HepG2 (cell line): ENCODE data around the gene ATG4A. TPM values are rescaled to one million over a fixed set of nuclear protein-coding genes. Genes with fewer than 3 reads are reported as not detected.

Experiments
- ATAC-seq: fragments of 200-7000 bp; cut with Tn5 transposase; 3 replicates; pipeline ENCODE4 v1.9.1; 2020; ENCODE audit warnings: mild to moderate bottlenecking, moderate library complexity
- BruUV-seq: library from RNA; stranded (reverse); fragments of 400-500 nt; replicated peaks from 2 replicates; lab custom pipeline; 2021; lab: Mats Ljungman, UMichigan
- CTCF ChIA-PET: fragments of 300-600 bp; formaldehyde crosslinking; extraction: SDS; loops from one replicate; lab custom pipeline; 2021; ENCODE audit warnings: low total read pairs, inconsistent platforms, low intra/inter-chr PET ratio; lab: Yijun Ruan, JAX
- POLR2A ChIA-PET: fragments of 350-600 bp; sonication (Branson Sonifier 250); formaldehyde crosslinking; loops from one replicate; lab custom pipeline; 2020; ENCODE audit warnings: antibody characterized with exemption, inconsistent platforms; lab: Yijun Ruan, JAX
- DNase-seq: peaks from one replicate; pipeline ENCODE4 v3.0.0-alpha.2; 2015; ENCODE audit warnings: low spot score
- FAIRE-seq: peaks from 3 replicates; lab custom pipeline; 2011; peaks lifted over from hg19 to GRCh38; lab: Jason Lieb, UNC
- H2AFZ ChIP-seq: one replicate; pipeline ENCODE4 v1.6.1; 2011; ENCODE audit warnings: low read length, inconsistent platforms
- H3K27ac ChIP-seq: fragments of 300-600 bp; 3 replicates; pipeline ENCODE4 v1.8.0; 2011; ENCODE audit warnings: mixed run types, mild to moderate bottlenecking, mixed read lengths, low read length, inconsistent platforms; ENCODE audit not compliant: insufficient read depth; ENCODE audit errors: extremely low read length
- H3K27me3 ChIP-seq, 2 experiments: fragments of 200-600 bp in 1 of 2; 2 replicates in 1 of 2; 3 replicates in 1 of 2; pipeline versions ENCODE4 v1.6.0 to v1.8.0; 2011; ENCODE audit warnings: low read length in 2 of 2, mild to moderate bottlenecking in 2 of 2, moderate library complexity in 2 of 2, inconsistent platforms in 1 of 2; ENCODE audit not compliant: insufficient read depth in 2 of 2, control insufficient read depth in 1 of 2
- H3K36me3 ChIP-seq, 2 experiments: fragments of 200-600 bp in 1 of 2; replicated peaks in 1 of 2; 2 replicates in 1 of 2; 3 replicates in 1 of 2; pipeline versions ENCODE4 v1.5.1 to v1.8.0; 2011; ENCODE audit warnings: low read length in 2 of 2, inconsistent platforms in 1 of 2; ENCODE audit not compliant: insufficient read depth in 2 of 2, control insufficient read depth in 1 of 2
- H3K4me1 ChIP-seq: 2 replicates; pipeline ENCODE4 v1.5.1; 2012; ENCODE audit warnings: low read length, inconsistent platforms; ENCODE audit not compliant: insufficient read depth
- H3K4me2 ChIP-seq: 2 replicates; pipeline ENCODE4 v1.6.0; 2011; ENCODE audit warnings: low read depth, low read length, inconsistent platforms
- H3K4me3 ChIP-seq, 3 experiments: fragments of 200-600 bp in 1 of 3; sonication (generic), shearing (Covaris generic) in 1 of 3; replicated peaks in 1 of 3; 2 replicates each; pipeline ENCODE4 v1.5.1; 2011 to 2016; ENCODE audit warnings: low read length in 3 of 3, inconsistent platforms in 2 of 3, low read depth in 2 of 3, mild to moderate bottlenecking in 2 of 3, control low read depth in 1 of 3, mixed read lengths in 1 of 3; ENCODE audit not compliant: insufficient read depth in 1 of 3
- H3K79me2 ChIP-seq: one replicate; pipeline ENCODE4 v1.6.1; 2011; ENCODE audit warnings: low read length, inconsistent platforms; ENCODE audit not compliant: insufficient read depth
- H3K9ac ChIP-seq: 2 replicates; pipeline ENCODE4 v1.6.0; 2011; ENCODE audit warnings: mild to moderate bottlenecking, low read depth, low read length, inconsistent platforms; ENCODE audit not compliant: insufficient read depth
- H3K9me3 ChIP-seq: 2 replicates; pipeline ENCODE4 v1.5.1; 2012; ENCODE audit warnings: mild to moderate bottlenecking, low read length
- H4K20me1 ChIP-seq: 2 replicates; pipeline ENCODE4 v1.6.0; 2011; ENCODE audit warnings: inconsistent platforms, mild to moderate bottlenecking, low read length, moderate library complexity; ENCODE audit not compliant: insufficient read depth
- DPF2 ChIP-seq: sonication (generic); formaldehyde crosslinking; IDR thresholded peaks from 2 replicates; pipeline ENCODE4 v1.4.0; 2020; ENCODE audit warnings: mild to moderate bottlenecking, low read depth, missing genetic modification reagents, borderline replicate concordance
- NFKBIZ ChIP-seq: IDR thresholded peaks from 2 replicates; pipeline ENCODE4 v1.6.1; 2018; ENCODE audit warnings: missing genetic modification reagents, missing compliant biosample characterization
- ZBTB7B ChIP-seq: sonication (generic); formaldehyde crosslinking; IDR thresholded peaks from 2 replicates; pipeline ENCODE4 v1.4.0; 2020; ENCODE audit warnings: missing genetic modification reagents
- ZNF160 ChIP-seq: sonication (generic); formaldehyde crosslinking; IDR thresholded peaks from 2 replicates; pipeline ENCODE4 v1.8.0; 2022; ENCODE audit warnings: mild to moderate bottlenecking, inconsistent platforms, missing genetic modification reagents
- ZNF17 ChIP-seq: sonication (generic); formaldehyde crosslinking; IDR thresholded peaks from 2 replicates; pipeline ENCODE4 v1.5.0; 2020; ENCODE audit warnings: mild to moderate bottlenecking, missing genetic modification reagents
- ZNF232 ChIP-seq: sonication (generic); formaldehyde crosslinking; IDR thresholded peaks from 2 replicates; pipeline ENCODE4 v1.4.0; 2020; ENCODE audit warnings: missing genetic modification reagents, borderline replicate concordance
- ZNF343 ChIP-seq: sonication (generic); formaldehyde crosslinking; IDR thresholded peaks from 2 replicates; pipeline ENCODE4 v1.4.0; 2020; ENCODE audit warnings: mild to moderate bottlenecking, missing genetic modification reagents
- ZNF563 ChIP-seq: sonication (generic); formaldehyde crosslinking; IDR thresholded peaks from 2 replicates; pipeline ENCODE4 v1.8.0; 2022; ENCODE audit warnings: mild to moderate bottlenecking, moderate library complexity, missing genetic modification reagents
- ZNF564 ChIP-seq: sonication (generic); formaldehyde crosslinking; IDR thresholded peaks from 2 replicates; pipeline ENCODE4 v1.8.1; 2023; ENCODE audit warnings: mild to moderate bottlenecking, missing genetic modification reagents
- ZNF768 ChIP-seq: sonication (generic); formaldehyde crosslinking; IDR thresholded peaks from 2 replicates; pipeline ENCODE4 v1.4.0; 2020; ENCODE audit warnings: missing genetic modification reagents
- in situ Hi-C: cut with HindIII; loops from 2 replicates; pipeline ENCODE4 v1.10.0; 2017; ENCODE audit warnings: low pct_unique_long_range_greater_than_20kb; ENCODE audit not compliant: extremely low pct_ligation_motif_present
- intact Hi-C: fragments of 100-400 bp; cut with micrococcal nuclease; formaldehyde crosslinking; loops from one replicate; pipeline ENCODE4 v1.10.0; 2022; ENCODE audit not compliant: unreplicated experiment
- polyA plus RNA-seq, 8 experiments: library from polyadenylated mRNA; depleted of rRNA in 3 of 8; stranded (reverse) in 7 of 8; unstranded in 1 of 8; fragments of >200 nt; fragmentation: Illumina TruSeq in 4 of 8; extraction: Trizol in 4 of 8; gene quantifications; 2 replicates each; pipeline versions ENCODE4 v1.2.1 to v1.2.3, GENCODE V29; 2011 to 2016; ENCODE audit warnings: low read depth in 4 of 8, missing spikeins in 1 of 8, mixed read lengths in 1 of 8; ENCODE audit not compliant: insufficient read depth in 1 of 8
- total RNA-seq, 5 experiments: library from RNA; depleted of rRNA; stranded (reverse); fragments of >200 nt; fragmentation: Illumina TruSeq; extraction: Trizol; gene quantifications; 2 replicates each; pipeline ENCODE4 v1.2.3, GENCODE V29; 2016; ENCODE audit warnings: low read depth in 1 of 5
- TF ChIP-seq, protein P1 (sequence below): sonication (generic); formaldehyde crosslinking; IDR thresholded peaks from 2 replicates; pipeline ENCODE4 v1.4.0; 2020; ENCODE audit warnings: missing genetic modification reagents

ATG4A gene
- total and polyA plus RNA-seq, 2 of the 13 experiments (the other 11 are each of a cell fraction or from before 2014, with no cell fraction given), result 3.3 to 6.3 TPM

DNA sequence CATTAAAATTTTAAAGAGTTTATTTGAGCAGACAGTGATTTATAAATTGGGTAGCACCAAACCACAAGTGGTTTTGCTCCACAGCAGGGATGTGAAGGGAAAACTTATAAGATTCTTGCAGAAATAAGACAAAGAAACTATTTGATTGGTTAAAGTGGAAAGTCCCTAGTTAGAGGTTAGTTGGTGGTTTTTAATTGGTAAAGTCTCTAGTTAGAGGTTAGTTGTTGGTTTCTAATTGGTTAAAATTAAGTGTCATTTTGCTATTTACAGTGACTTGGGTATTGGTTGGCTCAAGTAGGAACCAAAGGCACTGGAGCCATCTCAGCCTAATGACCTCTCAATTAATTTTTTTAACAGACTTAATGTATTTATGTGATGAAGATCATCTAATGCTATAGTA lies 23.0 kb downstream of the ATG4A start:
- H2AFZ ChIP-seq, result no peak overlapping the region
- TF ChIP-seq ZNF160 (CRISPR knock-in tag) (no peak), NFKBIZ (CRISPR knock-in tag) (no peak), ZNF232 (CRISPR knock-in tag) (no peak), ZNF563 (CRISPR knock-in tag) (no peak), ZNF343 (CRISPR knock-in tag) (no peak), ZBTB7B (no peak), ZNF564 (no peak), ZNF768 (CRISPR knock-in tag) (no peak), DPF2 (no peak), ZNF17 (CRISPR knock-in tag) (no peak)
- TF ChIP-seq, protein P1, sequence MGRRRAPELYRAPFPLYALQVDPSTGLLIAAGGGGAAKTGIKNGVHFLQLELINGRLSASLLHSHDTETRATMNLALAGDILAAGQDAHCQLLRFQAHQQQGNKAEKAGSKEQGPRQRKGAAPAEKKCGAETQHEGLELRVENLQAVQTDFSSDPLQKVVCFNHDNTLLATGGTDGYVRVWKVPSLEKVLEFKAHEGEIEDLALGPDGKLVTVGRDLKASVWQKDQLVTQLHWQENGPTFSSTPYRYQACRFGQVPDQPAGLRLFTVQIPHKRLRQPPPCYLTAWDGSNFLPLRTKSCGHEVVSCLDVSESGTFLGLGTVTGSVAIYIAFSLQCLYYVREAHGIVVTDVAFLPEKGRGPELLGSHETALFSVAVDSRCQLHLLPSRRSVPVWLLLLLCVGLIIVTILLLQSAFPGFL, result no peak
- CTCF ChIA-PET, result no interaction called here
- no TSS peak for BruUV-seq
- POLR2A ChIA-PET, result no interaction called here
- H3K27me3 ChIP-seq, result no peaks in the 10 kb centered on the region
- intact Hi-C loops, result no loop called here
- H3K4me3 ChIP-seq, result no peak overlapping the region
- no peak overlapping the region for H3K9ac ChIP-seq
- no peaks in the 10 kb centered on the region for H4K20me1 ChIP-seq
- FAIRE-seq, result no peak
- no peaks in the 10 kb centered on the region for H3K9me3 ChIP-seq
- no peak for ATAC-seq
- no peak overlapping the region for H3K27ac ChIP-seq
- no peak overlapping the region for H3K4me2 ChIP-seq
- DNase-seq, result no peak
- no peaks in the 10 kb centered on the region for H3K4me1 ChIP-seq
- in situ Hi-C loops, result no loop called here
- no peaks in the 10 kb centered on the region for H3K36me3 ChIP-seq
- H3K79me2 ChIP-seq, result no peaks in the 10 kb centered on the region
